Measurements from ENCODE around the gene CLIP3. TPM values are rescaled to one million over a fixed set of nuclear protein-coding genes. Genes with fewer than 3 reads are reported as not detected.

Gene CLIP3
- total and polyA plus RNA-seq, 2 of the 13 experiments (the other 11 are each of a cell fraction or from before 2014, with no cell fraction given), result 0.15 to 1.2 TPM

- Histone ChIP-seq H3K27ac (ENCODE audit: extremely low read length, insufficient read depth, low read length) (no peak overlapping the region), H2AFZ (ENCODE audit: low read length) (no peak overlapping the region), H3K27me3 (ENCODE audit: control insufficient read depth in 1 of 2, insufficient read depth in 2 of 2, low read length in 2 of 2) (peaks cover 1 to 10% of the 10 kb centered on the region in 2 experiments; a peak in 2 of 5 replicates), H4K20me1 (ENCODE audit: insufficient read depth, low read length) (no peaks in the 10 kb centered on the region), H3K4me2 (ENCODE audit: low read depth, low read length) (no peak overlapping the region), H3K36me3 (replicated peaks in 1 of 2; ENCODE audit: control insufficient read depth in 1 of 2, insufficient read depth in 2 of 2, low read length in 2 of 2) (no peaks in the 10 kb centered on the region), H3K9me3 (ENCODE audit: low read length) (no peaks in the 10 kb centered on the region), H3K4me3 (replicated peaks in 1 of 3; ENCODE audit: insufficient read depth in 1 of 3, low read depth in 2 of 3, low read length in 3 of 3) (no peak overlapping the region), H3K4me1 (ENCODE audit: insufficient read depth, low read length) (no peaks in the 10 kb centered on the region), H3K79me2 (ENCODE audit: insufficient read depth, low read length) (no peaks in the 10 kb centered on the region), H3K9ac (ENCODE audit: insufficient read depth, low read depth, low read length) (no peak overlapping the region)
- BruUV-seq (replicated peaks), result no TSS peak
- no peak for ATAC-seq
- in situ Hi-C loops (cut with HindIII; ENCODE audit: extremely low pct_ligation_motif_present, low pct_unique_long_range_greater_than_20kb), result no loop called here
- ChIA-PET POLR2A (no interaction called here), CTCF (ENCODE audit: low intra/inter-chr PET ratio, low total read pairs) (no interaction called here)
- DNase-seq (ENCODE audit: low spot score), result no peak
- FAIRE-seq, result no peak
- WGBS (ENCODE audit: low lambda C conversion rate), result under 1% methylated on average over 5 of the region's 5 CpGs
- intact Hi-C loops (cut with micrococcal nuclease; ENCODE audit: unreplicated experiment), result no loop called here
- TF ChIP-seq ZNF335 (CRISPR knock-in tag; IDR thresholded peaks at IDR 0.05), result no peak
- 0 out of 2 replicates have a peak, but pooled peaks have one; percentile 45 for TF ChIP-seq HBP1 (CRISPR knock-in tag; IDR thresholded peaks at IDR 0.05; ENCODE audit: low read depth)
- TF ChIP-seq ZFP90 (CRISPR knock-in tag; IDR thresholded peaks at IDR 0.05; ENCODE audit: borderline replicate concordance), result no peak
- TF ChIP-seq ZNF687 (CRISPR knock-in tag; IDR thresholded peaks at IDR 0.05), result no peak
- TF ChIP-seq RNF2 (conservative IDR thresholded peaks at IDR 0.05; ENCODE audit: low read depth), result no peak
- peak; percentile 77; the same call in 1 of the 2 replicates for TF ChIP-seq SRY (CRISPR knock-in tag; IDR thresholded peaks at IDR 0.05)
- peak; percentile 67 for TF ChIP-seq TEAD3 (CRISPR knock-in tag; optimal IDR thresholded peaks at IDR 0.05; ENCODE audit: borderline replicate concordance)
- no peak for TF ChIP-seq HNRNPK (IDR thresholded peaks at IDR 0.05; ENCODE audit: low read depth, low read length, poor library complexity, severe bottlenecking)
- TF ChIP-seq NFRKB (IDR thresholded peaks at IDR 0.05), result no peak
- TF ChIP-seq TFE3 (CRISPR knock-in tag; IDR thresholded peaks at IDR 0.05), result peak; percentile 50
- no peak for TF ChIP-seq ATF5 (CRISPR knock-in tag; IDR thresholded peaks at IDR 0.05; ENCODE audit: low read depth)
- TF ChIP-seq ZNF44 (CRISPR knock-in tag; IDR thresholded peaks at IDR 0.05), result no peak
- TF ChIP-seq BCL6 (CRISPR knock-in tag; IDR thresholded peaks at IDR 0.05), result no peak
- peak; percentile 91; the same call in 1 of the 2 replicates for TF ChIP-seq WIZ (CRISPR knock-in tag; IDR thresholded peaks at IDR 0.05)
- TF ChIP-seq KAT2B (IDR thresholded peaks at IDR 0.05; ENCODE audit: borderline replicate concordance, low read depth, low read length), result no peak
- peak; percentile 27; the same call in 1 of the 2 replicates for TF ChIP-seq HOXA9 (CRISPR knock-in tag; IDR thresholded peaks at IDR 0.05; ENCODE audit: borderline replicate concordance)
- no peak for TF ChIP-seq ZNF572 (CRISPR knock-in tag; IDR thresholded peaks at IDR 0.05)
- TF ChIP-seq EHMT2 (IDR thresholded peaks at IDR 0.05; ENCODE audit: borderline replicate concordance, low read depth, low read length), result peak; percentile 98
Observed at GRCh38 chr19:35975608-35976214, 57.0 kb downstream of the CLIP3 start.

Measured in HepG2 (cell line).